Astrocyte (in vitro differentiated cells and primary cell): ENCODE results near the gene CELF2.

Source experiments
- CTCF ChIP-seq: IDR thresholded peaks from 2 replicates; pipeline ENCODE4 v1.5.1; 2011; ENCODE audit warnings: low read depth, mild to moderate bottlenecking, inconsistent platforms, low read length, moderate library complexity; ENCODE audit not compliant: insufficient read depth
- EZH2 ChIP-seq: IDR thresholded peaks from 2 replicates; pipeline ENCODE4 v1.6.1; 2012; ENCODE audit warnings: mild to moderate bottlenecking, low read length, inconsistent platforms; ENCODE audit not compliant: insufficient read depth

- TF ChIP-seq CTCF (no peak), EZH2 (no peak)
Observed at GRCh38 chr10:10975647-10976046, 42.0 kb upstream of the CELF2 start.
